Superior temporal gyrus (tissue), 1 donor: ENCODE data around the gene POF1B.

Source experiments
- DNase-seq: peaks from one replicate; pipeline ENCODE4 v3.0.0-alpha.2; 2016; ENCODE audit errors: extremely low spot score

Gene POF1B

GRCh38 chrX:85243155-85243554 is 136.3 kb downstream of the POF1B start:
- peak; percentile 10 for DNase-seq
